Mesothelial cell of epicardium (in vitro differentiated cells): Measurements from ENCODE around the gene ZFYVE9. TPM values are rescaled to one million over a fixed set of nuclear protein-coding genes. Genes with fewer than 3 reads are reported as not detected.
"Not testable (repeated sequence)": the region's sequence is repeated elsewhere in the genome, so short reads cannot be mapped to it uniquely, and the experiment has no call there.

Experiments used
- DNase-seq, 2 experiments: peaks; one replicate each; pipeline ENCODE4 v3.0.0; 2021; ENCODE audit warnings: low spot score in 2 of 2; ENCODE audit not compliant: unreplicated experiment in 2 of 2
- H3K27ac Mint-ChIP-seq: 2 replicates; pipeline ENCODE4 v1.8.0; 2021; ENCODE audit warnings: mixed read lengths
- H3K27me3 Mint-ChIP-seq: 2 replicates; pipeline ENCODE4 v1.8.0; 2021; ENCODE audit warnings: low read depth, mixed read lengths
- H3K36me3 Mint-ChIP-seq: 2 replicates; pipeline ENCODE4 v1.8.0; 2021; ENCODE audit warnings: mixed read lengths
- H3K4me1 Mint-ChIP-seq: 2 replicates; pipeline ENCODE4 v1.8.0; 2021; ENCODE audit warnings: mixed read lengths
- H3K4me3 Mint-ChIP-seq: 2 replicates; pipeline ENCODE4 v1.8.0; 2021; ENCODE audit warnings: mild to moderate bottlenecking, moderate library complexity, mixed read lengths
- H3K9me3 Mint-ChIP-seq: 2 replicates; pipeline ENCODE4 v1.8.0; 2021; ENCODE audit warnings: mixed read lengths
- CTCF ChIP-seq: fragments of 200-600 bp; sonication (generic); IDR thresholded peaks from one replicate; pipeline ENCODE4 v1.5.0; 2021; ENCODE audit warnings: antibody characterized with exemption; ENCODE audit not compliant: unreplicated experiment
- total RNA-seq: library from RNA; stranded (reverse); gene quantifications from 3 replicates; pipeline ENCODE4 v1.2.1, GENCODE V29; 2021

The ZFYVE9 gene
- 30.5 to 33.3 TPM (median 31.3 TPM) in 3 replicates for total RNA-seq

- TF ChIP-seq CTCF = peak; percentile 51
- Mint-ChIP-seq H3K4me1 (peaks cover 21% of the 10 kb centered on the region), H3K27me3 (peaks cover 1% of the 10 kb centered on the region), H3K4me3 (peak within 1 kb of the TSS; percentile 86), H3K36me3 (no peaks in the 10 kb centered on the region), H3K9me3 (no peaks in the 10 kb centered on the region), H3K27ac (peak within 1 kb of the TSS; percentile 96)
- DNase-seq = peak; percentile 76 to 88
Observed at GRCh38 chr1:52141513-52142219, at the start of gene ZFYVE9. Gene ZFYVE9 (plus strand): TSS chr1:52142089. CDS start chr1:52233207, 91,118 bp downstream.

- H3K27me3 Mint-ChIP-seq, H3K4me3 Mint-ChIP-seq, DNase-seq, H3K27ac Mint-ChIP-seq, H3K9me3 Mint-ChIP-seq, H3K4me1 Mint-ChIP-seq: not testable (repeated sequence)
- peaks cover 22% of the 10 kb centered on the region for H3K36me3 Mint-ChIP-seq
Observed at GRCh38 chr1:52094300-52094699, 47.6 kb upstream of the ZFYVE9 start.

- Mint-ChIP-seq H3K36me3 (peaks cover 10% of the 10 kb centered on the region), H3K27ac (no peak overlapping the region), H3K4me1 (no peaks in the 10 kb centered on the region), H3K9me3 (no peaks in the 10 kb centered on the region), H3K27me3 (peaks cover 4% of the 10 kb centered on the region), H3K4me3 (no peak overlapping the region)
- TF ChIP-seq CTCF = no peak
- DNase-seq = no peak
Observed at GRCh38 chr1:52096216-52096615, 45.7 kb upstream of the ZFYVE9 start.

GRCh38 chr1:52098139-52098871 is 43.6 kb upstream of the ZFYVE9 start:
- Mint-ChIP-seq H3K9me3 (no peaks in the 10 kb centered on the region), H3K4me1 (no peaks in the 10 kb centered on the region), H3K27ac (no peak overlapping the region), H3K36me3 (peaks cover 2% of the 10 kb centered on the region), H3K4me3 (no peak overlapping the region), H3K27me3 (peaks cover 4% of the 10 kb centered on the region)
- no peak for DNase-seq
- TF ChIP-seq CTCF = no peak

GRCh38 chr1:52102336-52103013 is 39.4 kb upstream of the ZFYVE9 start:
- H3K4me3 Mint-ChIP-seq = no peak overlapping the region
- no peaks in the 10 kb centered on the region for H3K9me3 Mint-ChIP-seq
- no peak overlapping the region for H3K27ac Mint-ChIP-seq
- H3K36me3 Mint-ChIP-seq = no peaks in the 10 kb centered on the region
- H3K27me3 Mint-ChIP-seq = peaks cover 4% of the 10 kb centered on the region
- DNase-seq = no peak
- H3K4me1 Mint-ChIP-seq = no peaks in the 10 kb centered on the region
- no peak for TF ChIP-seq CTCF

GRCh38 chr1:52111492-52111891 is 30.4 kb upstream of the ZFYVE9 start:
- Mint-ChIP-seq H3K27me3 (peaks cover 11% of the 10 kb centered on the region), H3K36me3 (no peaks in the 10 kb centered on the region), H3K9me3 (no peaks in the 10 kb centered on the region), H3K4me3 (no peak overlapping the region), H3K4me1 (no peaks in the 10 kb centered on the region), H3K27ac (no peak overlapping the region)
- TF ChIP-seq CTCF = no peak
- no peak for DNase-seq
